ENCODE results near the gene TMEM179.

DNA sequence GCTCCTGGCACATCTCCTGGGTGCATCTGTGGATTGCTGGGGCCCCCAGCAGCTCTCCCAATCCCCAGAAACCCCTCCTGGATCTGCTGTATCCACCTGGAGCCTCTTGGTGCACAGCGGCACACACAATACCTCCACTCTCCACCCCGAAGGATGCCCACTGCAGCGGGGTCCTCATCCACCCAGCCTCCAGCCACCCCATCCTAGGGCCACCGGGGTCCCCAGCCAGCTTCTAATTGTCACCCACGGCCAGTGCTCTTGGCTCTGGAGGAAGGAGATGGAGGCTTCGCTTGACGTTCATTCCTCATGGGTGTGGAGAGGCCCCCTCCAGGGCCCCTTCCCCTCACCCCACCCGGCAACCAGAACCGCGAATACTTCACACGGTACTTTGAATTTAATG is 31.6 kb upstream of the TMEM179 start:
- TF ChIP-seq, protein P1, sequence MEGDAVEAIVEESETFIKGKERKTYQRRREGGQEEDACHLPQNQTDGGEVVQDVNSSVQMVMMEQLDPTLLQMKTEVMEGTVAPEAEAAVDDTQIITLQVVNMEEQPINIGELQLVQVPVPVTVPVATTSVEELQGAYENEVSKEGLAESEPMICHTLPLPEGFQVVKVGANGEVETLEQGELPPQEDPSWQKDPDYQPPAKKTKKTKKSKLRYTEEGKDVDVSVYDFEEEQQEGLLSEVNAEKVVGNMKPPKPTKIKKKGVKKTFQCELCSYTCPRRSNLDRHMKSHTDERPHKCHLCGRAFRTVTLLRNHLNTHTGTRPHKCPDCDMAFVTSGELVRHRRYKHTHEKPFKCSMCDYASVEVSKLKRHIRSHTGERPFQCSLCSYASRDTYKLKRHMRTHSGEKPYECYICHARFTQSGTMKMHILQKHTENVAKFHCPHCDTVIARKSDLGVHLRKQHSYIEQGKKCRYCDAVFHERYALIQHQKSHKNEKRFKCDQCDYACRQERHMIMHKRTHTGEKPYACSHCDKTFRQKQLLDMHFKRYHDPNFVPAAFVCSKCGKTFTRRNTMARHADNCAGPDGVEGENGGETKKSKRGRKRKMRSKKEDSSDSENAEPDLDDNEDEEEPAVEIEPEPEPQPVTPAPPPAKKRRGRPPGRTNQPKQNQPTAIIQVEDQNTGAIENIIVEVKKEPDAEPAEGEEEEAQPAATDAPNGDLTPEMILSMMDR (IDR thresholded peaks at IDR 0.05): no peak
- no peak for TF ChIP-seq POLR2A (IDR thresholded peaks at IDR 0.05)
